A549 treated with CpdA at 1 μM for 4 hours (cell line): Measurements from ENCODE around the gene DNAJB6. TPM values are rescaled to one million over a fixed set of nuclear protein-coding genes. Genes with fewer than 3 reads are reported as not detected.

Source experiments
- total RNA-seq: library from RNA; stranded (reverse); fragments of 200-300 nt; extraction: Qiagen RNA extraction; gene quantifications from 5 replicates; pipeline ENCODE4 v1.2.3, GENCODE V29; 2022; ENCODE audit warnings: low read depth

The DNAJB6 gene
- 103 to 164 TPM (median 110 TPM) in 5 replicates for total RNA-seq

DNA sequence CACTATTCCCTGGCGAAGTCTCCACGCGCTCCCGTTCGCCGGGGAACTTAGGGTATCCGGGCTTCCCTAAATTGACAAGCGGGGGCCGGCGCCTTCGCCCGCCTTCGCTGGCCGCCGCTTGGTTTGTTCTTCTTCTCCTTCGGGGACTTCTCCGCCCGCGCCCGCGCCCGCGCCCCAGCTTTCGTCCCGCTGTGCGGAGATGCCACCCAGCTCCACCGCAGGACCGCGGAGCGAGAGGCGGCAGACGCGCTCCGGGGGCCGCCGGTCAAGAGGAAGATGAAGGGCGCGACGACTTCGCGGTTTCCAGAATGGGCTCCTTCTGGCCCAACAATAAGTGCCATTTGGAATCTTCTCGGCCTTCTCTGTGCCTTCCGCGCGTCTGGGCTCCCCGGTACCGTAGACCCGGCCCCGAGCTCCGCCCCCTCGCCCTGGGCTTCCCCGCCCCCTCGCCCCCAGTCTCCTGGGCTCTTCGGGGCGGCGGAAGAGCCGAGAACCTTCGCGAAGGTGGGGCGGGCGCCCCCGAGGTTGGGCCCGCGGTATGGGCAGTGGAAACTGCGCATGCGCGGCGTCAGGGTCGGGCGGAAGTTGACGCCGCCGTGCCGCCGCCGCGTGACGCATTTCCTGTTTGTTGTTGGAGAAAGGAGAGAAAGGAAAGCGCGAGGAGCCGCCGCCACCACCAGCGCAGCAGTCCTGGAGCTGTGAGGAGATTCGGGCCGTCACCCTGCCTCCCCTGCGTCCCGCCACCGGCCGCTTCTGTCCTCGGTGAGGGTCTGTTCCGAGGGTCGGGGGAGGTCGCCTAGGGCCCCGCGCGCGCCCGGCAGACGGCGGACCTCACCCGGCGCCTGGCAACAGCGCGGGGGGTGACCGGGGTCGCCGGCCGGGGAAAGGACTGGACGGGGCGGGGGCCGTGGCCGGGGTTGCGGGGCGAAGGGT lies at the start of gene DNAJB6:
Gene DNAJB6, plus strand, starts transcription at position 622 of the 933 bp plus-strand sequence. CDS start 21,569 bp downstream, outside the sequence.

Other genes starting within 250 kb of the DNAJB6 start
- 57.0 to 71.2 TPM (median 64.5 TPM) in 5 replicates for gene UBE3C, start 198.1 kb upstream of the DNAJB6 start, total RNA-seq